Activated CD4-positive, CD25-positive, alpha-beta regulatory T cell (primary cell): Measurements from ENCODE around the gene CD247.

Experiments
- DNase-seq, 4 experiments: peaks; one replicate each; lab custom pipeline; 2025; lab: John Stamatoyannopoulos, UW

The CD247 gene

GRCh38 chr1:167512046-167512654 lies 6.2 kb downstream of the CD247 start:
- no peak for DNase-seq

- no peak for DNase-seq
These were observed 6.8 kb downstream of the CD247 start for GRCh38 chr1:167511374-167511986.

GRCh38 chr1:167510881-167511280 lies 7.4 kb downstream of the CD247 start:
- DNase-seq = no peak

GRCh38 chr1:167510244-167510643 lies 8.1 kb downstream of the CD247 start:
- no peak for DNase-seq

GRCh38 chr1:167509587-167509986 lies 8.7 kb downstream of the CD247 start:
- DNase-seq = no peak

GRCh38 chr1:167507719-167508118 lies 10.6 kb downstream of the CD247 start:
- DNase-seq = no peak

GRCh38 chr1:167504467-167504827 lies 13.9 kb downstream of the CD247 start:
- DNase-seq = no peak

- no peak for DNase-seq
These were observed 14.5 kb downstream of the CD247 start for GRCh38 chr1:167503626-167504466.

- DNase-seq = no peak
These were observed 15.4 kb downstream of the CD247 start for GRCh38 chr1:167502719-167503462.

GRCh38 chr1:167502192-167502551 lies 16.2 kb downstream of the CD247 start:
- no peak for DNase-seq

- no peak for DNase-seq
These were observed 16.7 kb downstream of the CD247 start for GRCh38 chr1:167501515-167502191.

- no peak for DNase-seq
These were observed 18.0 kb downstream of the CD247 start for GRCh38 chr1:167500283-167500860.

- DNase-seq = no peak
These were observed 18.6 kb downstream of the CD247 start for GRCh38 chr1:167499664-167500101.

- DNase-seq = no peak
These were observed 19.2 kb downstream of the CD247 start for GRCh38 chr1:167499106-167499505.

- DNase-seq = no peak
These were observed 21.3 kb downstream of the CD247 start for GRCh38 chr1:167496797-167497619.

- DNase-seq = no peak
These were observed 25.0 kb downstream of the CD247 start for GRCh38 chr1:167493372-167493771.

- DNase-seq = no peak
These were observed 25.8 kb downstream of the CD247 start for GRCh38 chr1:167492481-167492910.

- DNase-seq = no peak
These were observed 26.5 kb downstream of the CD247 start for GRCh38 chr1:167491586-167492461.

- DNase-seq = no peak
These were observed 27.6 kb downstream of the CD247 start for GRCh38 chr1:167490765-167491164.
